ENCODE measurements around the gene PLPP3.
"Not testable (repeated sequence)": the region's sequence is repeated elsewhere in the genome, so short reads cannot be mapped to it uniquely, and the experiment has no call there.

Gene PLPP3

DNA sequence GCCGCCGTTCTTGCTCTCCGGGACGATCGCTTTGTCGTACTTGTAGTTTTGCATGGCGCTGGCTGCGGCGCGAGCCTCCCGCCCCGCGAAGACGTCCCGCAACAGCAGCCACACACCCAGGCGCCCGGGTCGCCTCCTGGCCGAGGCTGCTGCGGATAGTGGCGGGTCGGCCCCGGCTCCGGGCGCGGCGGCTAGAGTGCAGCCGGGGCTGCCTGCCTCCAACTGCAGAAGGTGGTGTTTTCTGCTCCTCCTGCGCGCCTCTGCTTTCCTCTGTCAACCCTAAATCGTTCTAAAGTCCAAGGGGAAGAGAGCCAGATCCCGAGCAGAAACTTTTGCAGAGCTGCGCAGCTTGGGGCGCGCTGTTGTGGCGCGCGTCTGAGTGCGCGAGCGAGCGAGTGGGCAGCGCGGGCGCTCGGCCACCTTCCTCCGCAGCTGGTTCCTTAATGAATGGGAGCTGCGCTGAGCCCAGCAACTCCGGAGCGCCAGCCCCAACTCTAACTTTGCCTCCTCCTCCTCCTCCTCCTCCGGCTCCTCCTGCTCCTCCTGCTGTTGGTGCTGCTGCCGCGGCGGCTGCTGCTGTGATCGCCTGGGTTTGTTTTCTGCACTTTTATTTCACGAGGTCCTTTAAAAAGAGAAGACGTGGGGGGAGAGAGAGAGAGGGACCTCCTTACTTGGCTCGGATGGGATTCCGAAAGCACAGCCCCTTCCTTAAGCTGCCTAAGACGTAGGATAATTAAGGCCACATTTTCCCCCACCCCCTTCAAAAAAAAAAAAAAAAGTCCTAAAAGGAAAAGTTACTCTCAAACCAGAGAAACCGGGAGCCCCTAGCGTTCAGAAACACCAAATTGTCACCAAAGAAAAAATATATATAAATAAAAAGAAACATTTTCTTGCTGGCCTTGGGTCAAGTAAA is at the start of gene PLPP3:
TSS of gene PLPP3 (minus strand) at position 601 of the 913 bp plus-strand sequence. CDS start at position 54, 547 bp downstream.
- H3K4me2 ChIP-seq, result peak within 1 kb of the TSS; percentile 82 to 96 (median 91)
- H3K9ac ChIP-seq, result peak within 1 kb of the TSS; percentile 60 to 86 (median 78)
- peaks cover 0 to 18% (median 0%) of the 10 kb centered on the region in 11 experiments; a peak in 4 of 22 replicates for H4K20me1 ChIP-seq
- H3K4me3 ChIP-seq, result peak within 1 kb of the TSS; percentile 66 to 90 (median 82)
- peaks cover 0 to 38% (median 0%) of the 10 kb centered on the region in 11 experiments; a peak in 4 of 22 replicates for H3K27me3 ChIP-seq
- no peaks in the 10 kb centered on the region for H3K9me3 ChIP-seq (replicated peaks in 1 of 11)
- H3K36me3 ChIP-seq, result no peaks in the 10 kb centered on the region
- H3K4me1 ChIP-seq, result peaks cover 12 to 36% (median 31%) of the 10 kb centered on the region in 10 experiments
- TF ChIP-seq Cebpa-rat (IDR thresholded peaks at IDR 0.05), result no peak
- H3K27ac ChIP-seq, result peak within 1 kb of the TSS in 9 of 11 experiments; percentile 56 to 76 (median 66); a peak in 19 of 22 replicates

- Histone ChIP-seq H3K27ac (no peak overlapping the region), H3K4me2 (no peak overlapping the region), H3K27me3 (peaks cover 0 to 37% (median 0%) of the 10 kb centered on the region in 11 experiments; a peak in 4 of 22 replicates), H4K20me1 (no peaks in the 10 kb centered on the region), H3K9me3 (replicated peaks in 1 of 11) (peaks cover 0 to 17% (median 8%) of the 10 kb centered on the region in 11 experiments; a peak in 9 of 22 replicates), H3K4me3 (no peak overlapping the region), H3K4me1 (peaks cover 0 to 14% (median 9%) of the 10 kb centered on the region in 10 experiments; a peak in 13 of 20 replicates), H3K9ac (no peak overlapping the region), H3K36me3 (no peaks in the 10 kb centered on the region)
- no peak for TF ChIP-seq Cebpa-rat (IDR thresholded peaks at IDR 0.05)
Observed at GRCh38 chr1:56627636-56628039, 48.3 kb upstream of the PLPP3 start.

GRCh38 chr1:56627019-56627635 is 47.8 kb upstream of the PLPP3 start:
- no peak overlapping the region for H3K4me2 ChIP-seq
- no peak overlapping the region for H3K4me3 ChIP-seq
- peaks cover 0 to 22% (median 11%) of the 10 kb centered on the region in 11 experiments; a peak in 11 of 22 replicates for H3K9me3 ChIP-seq (replicated peaks in 1 of 11)
- H3K27me3 ChIP-seq, result peaks cover 0 to 38% (median 0%) of the 10 kb centered on the region in 11 experiments; a peak in 4 of 22 replicates
- H3K27ac ChIP-seq, result no peak overlapping the region
- H3K9ac ChIP-seq, result no peak overlapping the region
- no peaks in the 10 kb centered on the region for H3K36me3 ChIP-seq
- no peaks in the 10 kb centered on the region for H4K20me1 ChIP-seq
- no peak for TF ChIP-seq Cebpa-rat (IDR thresholded peaks at IDR 0.05)
- H3K4me1 ChIP-seq, result peaks cover 0 to 14% (median 9%) of the 10 kb centered on the region in 10 experiments; a peak in 13 of 20 replicates

GRCh38 chr1:56626546-56626945 is 47.2 kb upstream of the PLPP3 start:
- H3K27me3 ChIP-seq, result peaks cover 0 to 38% (median 0%) of the 10 kb centered on the region in 11 experiments; a peak in 4 of 22 replicates
- no peaks in the 10 kb centered on the region for H3K36me3 ChIP-seq
- H3K9me3 ChIP-seq (replicated peaks in 1 of 11), result peaks cover 0 to 27% (median 15%) of the 10 kb centered on the region in 11 experiments; a peak in 11 of 22 replicates
- H3K4me3 ChIP-seq, result no peak overlapping the region
- no peaks in the 10 kb centered on the region for H4K20me1 ChIP-seq
- H3K9ac ChIP-seq, result no peak overlapping the region
- TF ChIP-seq Cebpa-rat (IDR thresholded peaks at IDR 0.05), result no peak
- H3K4me1 ChIP-seq, result peaks cover 0 to 14% (median 9%) of the 10 kb centered on the region in 10 experiments; a peak in 13 of 20 replicates
- H3K27ac ChIP-seq, result no peak overlapping the region
- peak overlapping the region in 3 of 11 experiments; percentile 11 to 41 (median 16); a peak in 5 of 22 replicates for H3K4me2 ChIP-seq

DNA sequence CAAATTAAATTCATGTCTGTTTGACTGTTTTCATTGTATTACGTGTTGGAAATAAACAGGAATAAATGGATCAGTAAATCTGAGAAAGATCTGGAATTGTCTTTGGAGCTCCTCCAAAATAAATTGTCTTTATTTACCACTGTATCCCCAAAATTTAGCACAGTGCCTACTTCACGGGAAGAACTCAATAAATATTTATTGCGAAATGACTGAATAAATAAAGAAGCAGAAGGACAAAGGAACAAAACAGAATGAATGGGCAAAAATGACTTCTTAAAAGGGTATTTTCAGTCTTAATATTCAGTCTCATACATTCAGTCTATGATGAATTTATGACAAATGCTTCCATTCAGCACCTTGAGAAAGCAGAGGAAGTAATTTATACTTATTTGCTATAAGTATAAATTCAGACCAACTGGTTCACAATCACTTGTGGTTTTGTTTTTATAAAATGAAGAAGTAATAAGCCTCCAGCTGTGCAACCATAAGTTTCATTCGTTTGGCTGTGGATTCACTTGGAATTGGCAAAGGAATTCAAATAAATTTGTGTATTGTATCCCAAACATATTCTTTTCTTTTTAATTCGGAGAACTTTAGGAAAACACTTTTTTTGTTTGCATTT is 46.6 kb upstream of the PLPP3 start:
- Histone ChIP-seq H3K27ac (no peak overlapping the region), H3K4me1 (peaks cover 0 to 14% (median 9%) of the 10 kb centered on the region in 10 experiments; a peak in 13 of 20 replicates), H3K9me3 (replicated peaks in 1 of 11) (peaks cover 0 to 27% (median 15%) of the 10 kb centered on the region in 11 experiments; a peak in 11 of 22 replicates), H3K27me3 (peaks cover 0 to 38% (median 0%) of the 10 kb centered on the region in 11 experiments; a peak in 4 of 22 replicates), H3K4me3 (no peak overlapping the region), H3K9ac (no peak overlapping the region), H3K36me3 (no peaks in the 10 kb centered on the region), H3K4me2 (peak overlapping the region in 8 of 11 experiments; percentile 11 to 41 (median 16); a peak in 11 of 22 replicates), H4K20me1 (no peaks in the 10 kb centered on the region)
- TF ChIP-seq Cebpa-rat (IDR thresholded peaks at IDR 0.05), result peak in 1 of 11 experiments; percentile 56; a peak in 1 of 22 replicates

DNA sequence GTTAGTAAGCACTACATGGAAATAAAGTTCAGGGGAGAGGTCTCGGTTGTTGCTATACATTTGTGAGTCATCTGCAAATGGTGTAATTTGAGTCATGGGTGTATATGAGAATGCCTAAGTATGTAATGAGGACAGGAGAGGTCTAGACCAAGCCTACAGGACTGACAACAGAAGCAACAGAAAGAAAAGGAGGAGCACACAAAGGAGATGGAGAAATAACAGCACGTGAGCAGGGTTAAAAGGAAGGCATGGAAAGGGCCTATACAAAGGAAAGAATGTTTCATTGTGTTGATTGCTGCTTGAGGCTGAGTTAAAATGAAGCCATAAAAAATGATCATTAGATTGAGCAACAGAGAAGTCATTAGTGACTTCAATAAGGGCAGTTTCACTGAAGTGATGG is 37.8 kb upstream of the PLPP3 start:
- Histone ChIP-seq H4K20me1 (no peaks in the 10 kb centered on the region), H3K27me3 (0 out of 22 replicates have a peak, but pooled peaks cover 0 to 1% (median 0%) of the 10 kb centered on the region in 11 experiments), H3K4me1 (no peaks in the 10 kb centered on the region), H3K9ac (no peak overlapping the region), H3K36me3 (no peaks in the 10 kb centered on the region), H3K27ac (no peak overlapping the region), H3K4me3 (no peak overlapping the region), H3K4me2 (no peak overlapping the region), H3K9me3 (replicated peaks in 1 of 11) (peaks cover 5 to 34% (median 21%) of the 10 kb centered on the region in 11 experiments; a peak in 21 of 22 replicates)
- TF ChIP-seq Cebpa-rat (IDR thresholded peaks at IDR 0.05), result no peak

- not testable (repeated sequence) for H3K4me3 ChIP-seq, H3K9ac ChIP-seq, H4K20me1 ChIP-seq, H3K4me1 ChIP-seq, H3K27ac ChIP-seq, H3K4me2 ChIP-seq, H3K36me3 ChIP-seq, H3K27me3 ChIP-seq
- H3K9me3 ChIP-seq (replicated peaks in 1 of 11), result peaks cover 5 to 38% (median 24%) of the 10 kb centered on the region in 11 experiments; a peak in 19 of 22 replicates
Observed at GRCh38 chr1:56610770-56611169, 31.4 kb upstream of the PLPP3 start.

- H3K27ac ChIP-seq, result not testable (repeated sequence)
Observed at GRCh38 chr1:56610097-56610496, 30.7 kb upstream of the PLPP3 start.

GRCh38 chr1:56595397-56596191 is 16.2 kb upstream of the PLPP3 start:
- not testable (repeated sequence) for H3K9ac ChIP-seq; H3K27me3 ChIP-seq; H4K20me1 ChIP-seq; H3K4me1 ChIP-seq; H3K4me3 ChIP-seq; H3K4me2 ChIP-seq; H3K27ac ChIP-seq; H3K9me3 ChIP-seq (replicated peaks in 1 of 11); H3K36me3 ChIP-seq

More at GRCh38 chr1:56610097-56610496, 30.7 kb upstream of the PLPP3 start:
- H3K4me1 ChIP-seq, H3K36me3 ChIP-seq, H3K27me3 ChIP-seq, H4K20me1 ChIP-seq, H3K4me3 ChIP-seq, H3K9ac ChIP-seq, H3K4me2 ChIP-seq: not testable (repeated sequence)
- H3K9me3 ChIP-seq (replicated peaks in 1 of 11), result peaks cover 5 to 33% (median 21%) of the 10 kb centered on the region in 11 experiments; a peak in 19 of 22 replicates
